Panc1 (cell line): ENCODE measurements around the gene ADPRHL1.

Experiments used
- POLR2AphosphoS5 ChIP-seq: IDR thresholded peaks from 2 replicates; pipeline ENCODE4 v1.6.1; 2012; ENCODE audit warnings: mild to moderate bottlenecking, low read depth, low read length, moderate library complexity
- SIN3A ChIP-seq: IDR thresholded peaks from 2 replicates; pipeline ENCODE4 v1.6.1; 2012; ENCODE audit warnings: low read depth, mild to moderate bottlenecking, low read length, moderate library complexity, borderline replicate concordance; ENCODE audit not compliant: insufficient read depth
- TCF7L2 ChIP-seq: IDR thresholded peaks from 2 replicates; pipeline ENCODE4 v1.6.1; 2011; ENCODE audit warnings: mild to moderate bottlenecking, low read depth, low read length, inconsistent platforms
- TF ChIP-seq, protein P1 (sequence below): fragments of 450-650 bp; IDR thresholded peaks from 2 replicates; pipeline ENCODE4 v1.5.1; 2017; ENCODE audit warnings: mild to moderate bottlenecking
- TF ChIP-seq, protein P2 (sequence below), 2 experiments: IDR thresholded peaks; 2 replicates each; pipeline ENCODE4 v1.6.1; 2011 to 2012; ENCODE audit warnings: low read depth in 2 of 2, control low read depth in 1 of 2, low read length in 1 of 2, mild to moderate bottlenecking in 1 of 2, moderate library complexity in 1 of 2; ENCODE audit not compliant: insufficient read depth in 1 of 2

DNA sequence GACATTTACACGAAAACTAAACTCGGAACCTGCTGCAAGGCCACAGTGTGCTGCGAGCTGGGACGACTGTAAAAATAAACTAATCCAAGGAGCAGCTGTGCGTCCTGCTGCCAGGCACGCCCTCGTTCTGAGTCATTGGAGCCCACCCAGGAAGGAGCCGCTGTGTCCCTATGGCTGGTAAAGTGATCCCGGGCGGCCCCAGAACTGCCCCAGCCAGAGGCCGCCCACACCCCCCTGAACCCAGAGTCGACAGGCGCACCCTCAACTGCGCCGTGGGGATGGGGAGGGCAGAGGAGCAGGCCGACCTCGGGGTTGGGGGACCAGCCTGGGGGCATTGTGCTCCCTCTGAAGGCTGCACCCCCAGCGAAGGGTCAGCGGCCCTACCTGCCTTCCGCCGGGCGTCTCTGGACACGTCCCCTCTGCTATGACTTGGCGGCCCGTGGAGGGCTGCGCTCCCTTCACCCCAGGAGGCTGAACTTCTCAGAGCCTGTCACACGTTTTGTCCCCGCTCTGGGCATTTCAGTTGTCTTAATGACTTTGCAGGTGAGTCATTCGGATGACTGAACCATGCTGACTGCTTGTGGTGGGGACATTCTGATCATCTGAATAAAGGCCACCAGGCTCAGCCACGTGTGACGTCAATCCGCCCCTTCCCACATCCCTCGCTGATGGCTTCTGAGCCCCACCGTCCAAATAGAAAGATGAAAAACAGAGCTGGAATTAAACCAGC is 42.7 kb downstream of the ADPRHL1 start:
- TF ChIP-seq, protein P1, sequence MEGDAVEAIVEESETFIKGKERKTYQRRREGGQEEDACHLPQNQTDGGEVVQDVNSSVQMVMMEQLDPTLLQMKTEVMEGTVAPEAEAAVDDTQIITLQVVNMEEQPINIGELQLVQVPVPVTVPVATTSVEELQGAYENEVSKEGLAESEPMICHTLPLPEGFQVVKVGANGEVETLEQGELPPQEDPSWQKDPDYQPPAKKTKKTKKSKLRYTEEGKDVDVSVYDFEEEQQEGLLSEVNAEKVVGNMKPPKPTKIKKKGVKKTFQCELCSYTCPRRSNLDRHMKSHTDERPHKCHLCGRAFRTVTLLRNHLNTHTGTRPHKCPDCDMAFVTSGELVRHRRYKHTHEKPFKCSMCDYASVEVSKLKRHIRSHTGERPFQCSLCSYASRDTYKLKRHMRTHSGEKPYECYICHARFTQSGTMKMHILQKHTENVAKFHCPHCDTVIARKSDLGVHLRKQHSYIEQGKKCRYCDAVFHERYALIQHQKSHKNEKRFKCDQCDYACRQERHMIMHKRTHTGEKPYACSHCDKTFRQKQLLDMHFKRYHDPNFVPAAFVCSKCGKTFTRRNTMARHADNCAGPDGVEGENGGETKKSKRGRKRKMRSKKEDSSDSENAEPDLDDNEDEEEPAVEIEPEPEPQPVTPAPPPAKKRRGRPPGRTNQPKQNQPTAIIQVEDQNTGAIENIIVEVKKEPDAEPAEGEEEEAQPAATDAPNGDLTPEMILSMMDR: no peak
- TF ChIP-seq, protein P2, sequence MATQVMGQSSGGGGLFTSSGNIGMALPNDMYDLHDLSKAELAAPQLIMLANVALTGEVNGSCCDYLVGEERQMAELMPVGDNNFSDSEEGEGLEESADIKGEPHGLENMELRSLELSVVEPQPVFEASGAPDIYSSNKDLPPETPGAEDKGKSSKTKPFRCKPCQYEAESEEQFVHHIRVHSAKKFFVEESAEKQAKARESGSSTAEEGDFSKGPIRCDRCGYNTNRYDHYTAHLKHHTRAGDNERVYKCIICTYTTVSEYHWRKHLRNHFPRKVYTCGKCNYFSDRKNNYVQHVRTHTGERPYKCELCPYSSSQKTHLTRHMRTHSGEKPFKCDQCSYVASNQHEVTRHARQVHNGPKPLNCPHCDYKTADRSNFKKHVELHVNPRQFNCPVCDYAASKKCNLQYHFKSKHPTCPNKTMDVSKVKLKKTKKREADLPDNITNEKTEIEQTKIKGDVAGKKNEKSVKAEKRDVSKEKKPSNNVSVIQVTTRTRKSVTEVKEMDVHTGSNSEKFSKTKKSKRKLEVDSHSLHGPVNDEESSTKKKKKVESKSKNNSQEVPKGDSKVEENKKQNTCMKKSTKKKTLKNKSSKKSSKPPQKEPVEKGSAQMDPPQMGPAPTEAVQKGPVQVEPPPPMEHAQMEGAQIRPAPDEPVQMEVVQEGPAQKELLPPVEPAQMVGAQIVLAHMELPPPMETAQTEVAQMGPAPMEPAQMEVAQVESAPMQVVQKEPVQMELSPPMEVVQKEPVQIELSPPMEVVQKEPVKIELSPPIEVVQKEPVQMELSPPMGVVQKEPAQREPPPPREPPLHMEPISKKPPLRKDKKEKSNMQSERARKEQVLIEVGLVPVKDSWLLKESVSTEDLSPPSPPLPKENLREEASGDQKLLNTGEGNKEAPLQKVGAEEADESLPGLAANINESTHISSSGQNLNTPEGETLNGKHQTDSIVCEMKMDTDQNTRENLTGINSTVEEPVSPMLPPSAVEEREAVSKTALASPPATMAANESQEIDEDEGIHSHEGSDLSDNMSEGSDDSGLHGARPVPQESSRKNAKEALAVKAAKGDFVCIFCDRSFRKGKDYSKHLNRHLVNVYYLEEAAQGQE (IDR thresholded peaks at IDR 0.05; ENCODE audit: insufficient read depth in 1 of 2, low read depth in 2 of 2, low read length in 1 of 2): no peak
- no peak for TF ChIP-seq POLR2AphosphoS5
- no peak for TF ChIP-seq SIN3A
- no peak for TF ChIP-seq TCF7L2
